Measurements from ENCODE around the gene TTC23L. TPM values are rescaled to one million over a fixed set of nuclear protein-coding genes. Genes with fewer than 3 reads are reported as not detected.
A peak's percentile ranks its signal among the peaks of the same experiment; 100 is the strongest.

The TTC23L gene
- total RNA-seq, 1 experiment from 2014 or later: 0.41 TPM

GRCh38 chr5:34895641-34896419, 56.9 kb downstream of the TTC23L start:
- no peaks in the 10 kb centered on the region for H3K9me3 ChIP-seq (ENCODE audit: low read depth, low read length, poor library complexity, severe bottlenecking)
- no peak for DNase-seq (ENCODE audit: low spot score)
- ChIA-PET POLR2A (ENCODE audit: low non-redundant PET) (no interaction called here), CTCF (interaction anchor here (0.6 to 2.0 kb wide), 2 partner anchors 8 to 410 kb away, joined by 4 to 7 read pairs; no protein-coding TSS in a partner anchor)
- no peaks in the 10 kb centered on the region for H3K36me3 ChIP-seq (ENCODE audit: insufficient read depth, low read length, poor library complexity, severe bottlenecking)
- intact Hi-C loops (cut with micrococcal nuclease; ENCODE audit: unreplicated experiment): loop anchor here (5.0 kb wide), 1 partner anchor 239 kb away; the partner anchor contains the start of gene RAI14
- H3K27me3 ChIP-seq (replicated peaks; ENCODE audit: insufficient read depth, low read depth, low read length, poor library complexity): no peaks in the 10 kb centered on the region
- H3K27ac ChIP-seq (ENCODE audit: low read depth, low read length, poor library complexity, severe bottlenecking): no peak overlapping the region
- no TSS peak for BruUV-seq (replicated peaks)
- TF ChIP-seq, protein P1, sequence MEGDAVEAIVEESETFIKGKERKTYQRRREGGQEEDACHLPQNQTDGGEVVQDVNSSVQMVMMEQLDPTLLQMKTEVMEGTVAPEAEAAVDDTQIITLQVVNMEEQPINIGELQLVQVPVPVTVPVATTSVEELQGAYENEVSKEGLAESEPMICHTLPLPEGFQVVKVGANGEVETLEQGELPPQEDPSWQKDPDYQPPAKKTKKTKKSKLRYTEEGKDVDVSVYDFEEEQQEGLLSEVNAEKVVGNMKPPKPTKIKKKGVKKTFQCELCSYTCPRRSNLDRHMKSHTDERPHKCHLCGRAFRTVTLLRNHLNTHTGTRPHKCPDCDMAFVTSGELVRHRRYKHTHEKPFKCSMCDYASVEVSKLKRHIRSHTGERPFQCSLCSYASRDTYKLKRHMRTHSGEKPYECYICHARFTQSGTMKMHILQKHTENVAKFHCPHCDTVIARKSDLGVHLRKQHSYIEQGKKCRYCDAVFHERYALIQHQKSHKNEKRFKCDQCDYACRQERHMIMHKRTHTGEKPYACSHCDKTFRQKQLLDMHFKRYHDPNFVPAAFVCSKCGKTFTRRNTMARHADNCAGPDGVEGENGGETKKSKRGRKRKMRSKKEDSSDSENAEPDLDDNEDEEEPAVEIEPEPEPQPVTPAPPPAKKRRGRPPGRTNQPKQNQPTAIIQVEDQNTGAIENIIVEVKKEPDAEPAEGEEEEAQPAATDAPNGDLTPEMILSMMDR (conservative IDR thresholded peaks at IDR 0.05; ENCODE audit: low read depth, low read length): no peak
- H3K4me1 ChIP-seq (ENCODE audit: insufficient read depth, low read length, poor library complexity, severe bottlenecking): no peaks in the 10 kb centered on the region
- H3K4me3 ChIP-seq (ENCODE audit: low read depth, low read length, poor library complexity, severe bottlenecking): no peak overlapping the region

DNA sequence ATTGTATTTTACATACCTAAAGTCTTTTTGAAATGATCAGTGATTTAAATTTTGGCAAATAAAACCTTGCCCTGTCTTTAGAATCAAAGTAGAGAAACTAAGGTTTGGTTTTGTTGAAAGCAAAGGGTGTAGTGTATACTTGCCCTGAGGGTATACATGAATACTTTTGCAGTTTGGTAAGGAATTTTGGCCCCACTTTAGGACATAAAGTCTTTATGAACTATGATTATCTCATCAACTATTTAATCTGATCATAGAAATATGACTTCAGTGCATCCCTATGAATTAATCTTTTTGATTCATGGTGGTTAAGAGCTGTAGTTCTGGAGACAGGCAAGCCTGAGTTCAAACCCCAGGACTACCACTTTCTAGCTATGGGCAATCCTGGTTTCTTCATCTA, 58.7 kb downstream of the TTC23L start:
- Histone ChIP-seq H3K27ac (ENCODE audit: low read depth, low read length, poor library complexity, severe bottlenecking) (no peak overlapping the region), H3K4me1 (ENCODE audit: insufficient read depth, low read length, poor library complexity, severe bottlenecking) (no peaks in the 10 kb centered on the region), H3K4me3 (ENCODE audit: low read depth, low read length, poor library complexity, severe bottlenecking) (no peak overlapping the region), H3K36me3 (ENCODE audit: insufficient read depth, low read length, poor library complexity, severe bottlenecking) (no peaks in the 10 kb centered on the region), H3K27me3 (replicated peaks; ENCODE audit: insufficient read depth, low read depth, low read length, poor library complexity) (no peaks in the 10 kb centered on the region), H3K9me3 (ENCODE audit: low read depth, low read length, poor library complexity, severe bottlenecking) (no peaks in the 10 kb centered on the region)
- DNase-seq (ENCODE audit: low spot score): no peak
- no peak for TF ChIP-seq EZH2 (IDR thresholded peaks at IDR 0.05; ENCODE audit: borderline replicate concordance, low read depth, low read length, poor library complexity, severe bottlenecking)
- TF ChIP-seq, protein P1 (conservative IDR thresholded peaks at IDR 0.05; ENCODE audit: low read depth, low read length): no peak
- ChIA-PET POLR2A (ENCODE audit: low non-redundant PET) (no interaction called here), CTCF (interaction anchor here (0.6 to 0.9 kb wide), 3 partner anchors 176 to 411 kb away, joined by 3 to 4 read pairs (median 3); no protein-coding TSS in a partner anchor)
- intact Hi-C loops (cut with micrococcal nuclease; ENCODE audit: unreplicated experiment): loop anchor here (1.0 to 5.0 kb wide), 3 partner anchors 240 to 411 kb away; partner anchors contain the start of gene RAI14
- BruUV-seq (replicated peaks): no TSS peak

DNA sequence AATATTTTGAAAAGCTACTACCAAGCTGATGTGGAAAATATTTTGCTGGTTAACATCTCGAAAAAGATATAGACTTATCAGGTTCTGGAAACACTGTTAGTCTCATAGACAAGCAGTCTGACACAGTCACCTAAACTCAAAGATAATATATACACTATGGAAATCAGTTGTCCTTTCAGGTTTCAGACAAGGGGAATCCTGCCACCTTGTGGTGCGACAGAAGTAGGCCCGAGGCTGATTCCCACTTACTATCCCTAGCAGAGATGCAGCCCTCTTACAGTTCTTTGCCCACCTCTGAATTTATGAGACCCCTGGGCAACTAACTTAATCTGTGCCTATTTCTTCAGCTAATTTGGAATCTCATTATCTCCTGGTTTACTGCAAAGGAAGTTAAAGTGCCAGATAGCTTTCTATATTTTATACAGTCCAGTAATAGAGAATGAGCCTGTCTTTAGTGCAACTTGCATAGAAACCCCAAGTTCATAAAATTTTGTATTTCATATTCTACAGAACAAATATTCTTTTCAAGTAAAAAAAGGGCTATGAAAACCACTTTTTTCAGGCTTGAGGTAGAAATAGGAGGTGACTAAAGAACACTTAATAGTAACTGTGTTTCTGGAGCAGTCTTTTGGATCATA, 59.4 kb downstream of the TTC23L start:
- BruUV-seq (replicated peaks): no TSS peak
- no peaks in the 10 kb centered on the region for H3K9me3 ChIP-seq (ENCODE audit: low read depth, low read length, poor library complexity, severe bottlenecking)
- DNase-seq (ENCODE audit: low spot score): peak; percentile 77
- POLR2A ChIA-PET (ENCODE audit: low non-redundant PET): no interaction called here
- TF ChIP-seq, protein P1 (conservative IDR thresholded peaks at IDR 0.05; ENCODE audit: low read depth, low read length): peak; percentile 85
- TF ChIP-seq EZH2 (IDR thresholded peaks at IDR 0.05; ENCODE audit: borderline replicate concordance, low read depth, low read length, poor library complexity, severe bottlenecking): no peak
- no peaks in the 10 kb centered on the region for H3K36me3 ChIP-seq (ENCODE audit: insufficient read depth, low read length, poor library complexity, severe bottlenecking)
- no peaks in the 10 kb centered on the region for H3K4me1 ChIP-seq (ENCODE audit: insufficient read depth, low read length, poor library complexity, severe bottlenecking)
- no peak overlapping the region for H3K4me3 ChIP-seq (ENCODE audit: low read depth, low read length, poor library complexity, severe bottlenecking)
- H3K27ac ChIP-seq (ENCODE audit: low read depth, low read length, poor library complexity, severe bottlenecking): no peak overlapping the region
- intact Hi-C loops (cut with micrococcal nuclease; ENCODE audit: unreplicated experiment): loop anchor here (1.0 to 5.0 kb wide), 3 partner anchors 241 to 412 kb away; partner anchors contain the start of gene RAI14
- H3K27me3 ChIP-seq (replicated peaks; ENCODE audit: insufficient read depth, low read depth, low read length, poor library complexity): no peaks in the 10 kb centered on the region
- CTCF ChIA-PET: interaction anchor here (0.9 kb wide), 1 partner anchor 411 kb away, joined by 3 read pairs; no protein-coding TSS in a partner anchor
